Right atrium auricular region (tissue), 2 donors: Measurements from ENCODE around the gene USP49. TPM values are rescaled to one million over a fixed set of nuclear protein-coding genes. Genes with fewer than 3 reads are reported as not detected.
A peak's percentile ranks its signal among the peaks of the same experiment; 100 is the strongest.

Experiments used
- DNase-seq: peaks from one replicate; pipeline ENCODE4 v3.0.0-alpha.2; 2019; ENCODE audit warnings: low spot score
- H3K27ac ChIP-seq, 2 donors: fragments of 200-600 bp; sonication (generic); 1 replicate in 1 of 2; 2 replicates in 1 of 2; pipeline ENCODE4 v1.5.1; 2016 to 2019
- H3K27me3 ChIP-seq, 2 donors: fragments of 200-600 bp; sonication (generic); one replicate each; pipeline versions ENCODE4 v1.5.1 to v1.6.0; 2017 to 2019
- H3K36me3 ChIP-seq: fragments of 200-600 bp; sonication (generic); one replicate; pipeline ENCODE4 v1.5.1; 2016
- H3K4me1 ChIP-seq, 2 donors: fragments of 200-600 bp; sonication (generic); one replicate each; pipeline versions ENCODE4 v1.5.1 to v1.6.0; 2017 to 2019
- H3K4me3 ChIP-seq, 2 donors: fragments of 200-600 bp; sonication (generic); 1 replicate in 1 of 2; 2 replicates in 1 of 2; pipeline ENCODE4 v1.5.1; 2017 to 2019; ENCODE audit warnings: mild to moderate bottlenecking in 1 of 2, moderate library complexity in 1 of 2
- H3K9me3 ChIP-seq, 2 donors: fragments of 200-600 bp; sonication (generic); one replicate each; pipeline ENCODE4 v1.5.1; 2019
- total RNA-seq, 2 donors: library from RNA; depleted of rRNA; stranded (reverse); fragments of >200 nt; gene quantifications; one replicate each; pipeline ENCODE4 v1.1.0, GENCODE V29; 2016
- TF ChIP-seq, protein P1 (sequence below), 2 donors: fragments of 200-600 bp; sonication (generic); IDR thresholded peaks; one replicate each; pipeline ENCODE4 v1.5.1; 2019; ENCODE audit warnings: antibody characterized with exemption in 2 of 2

USP49 gene
- total RNA-seq, 2 donors from 2014 or later, result 1.3 to 1.7 TPM

GRCh38 chr6:41783106-41783780 lies 111.9 kb downstream of the USP49 start:
- no peak for DNase-seq
- H3K4me1 ChIP-seq, result peaks cover 0 to 50% of the 10 kb centered on the region in 2 donors
- no peak overlapping the region for H3K27ac ChIP-seq

GRCh38 chr6:41781366-41781730 lies 113.8 kb downstream of the USP49 start:
- Histone ChIP-seq H3K27ac (peak overlapping the region; percentile 84 to 87), H3K4me3 (peak overlapping the region; percentile 54 to 82), H3K27me3 (no peaks in the 10 kb centered on the region), H3K36me3 (peaks cover 8% of the 10 kb centered on the region), H3K9me3 (no peaks in the 10 kb centered on the region), H3K4me1 (peaks cover 0 to 50% of the 10 kb centered on the region in 2 donors)
- DNase-seq, result no peak
- TF ChIP-seq, protein P1, sequence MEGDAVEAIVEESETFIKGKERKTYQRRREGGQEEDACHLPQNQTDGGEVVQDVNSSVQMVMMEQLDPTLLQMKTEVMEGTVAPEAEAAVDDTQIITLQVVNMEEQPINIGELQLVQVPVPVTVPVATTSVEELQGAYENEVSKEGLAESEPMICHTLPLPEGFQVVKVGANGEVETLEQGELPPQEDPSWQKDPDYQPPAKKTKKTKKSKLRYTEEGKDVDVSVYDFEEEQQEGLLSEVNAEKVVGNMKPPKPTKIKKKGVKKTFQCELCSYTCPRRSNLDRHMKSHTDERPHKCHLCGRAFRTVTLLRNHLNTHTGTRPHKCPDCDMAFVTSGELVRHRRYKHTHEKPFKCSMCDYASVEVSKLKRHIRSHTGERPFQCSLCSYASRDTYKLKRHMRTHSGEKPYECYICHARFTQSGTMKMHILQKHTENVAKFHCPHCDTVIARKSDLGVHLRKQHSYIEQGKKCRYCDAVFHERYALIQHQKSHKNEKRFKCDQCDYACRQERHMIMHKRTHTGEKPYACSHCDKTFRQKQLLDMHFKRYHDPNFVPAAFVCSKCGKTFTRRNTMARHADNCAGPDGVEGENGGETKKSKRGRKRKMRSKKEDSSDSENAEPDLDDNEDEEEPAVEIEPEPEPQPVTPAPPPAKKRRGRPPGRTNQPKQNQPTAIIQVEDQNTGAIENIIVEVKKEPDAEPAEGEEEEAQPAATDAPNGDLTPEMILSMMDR (IDR thresholded peaks at IDR 0.05), result no peak

More at GRCh38 chr6:41783106-41783780, 111.9 kb downstream of the USP49 start:
- Histone ChIP-seq H3K27me3 (no peaks in the 10 kb centered on the region), H3K4me3 (no peak overlapping the region), H3K9me3 (no peaks in the 10 kb centered on the region), H3K36me3 (no peaks in the 10 kb centered on the region)
- TF ChIP-seq, protein P1 (IDR thresholded peaks at IDR 0.05), result no peak

DNA sequence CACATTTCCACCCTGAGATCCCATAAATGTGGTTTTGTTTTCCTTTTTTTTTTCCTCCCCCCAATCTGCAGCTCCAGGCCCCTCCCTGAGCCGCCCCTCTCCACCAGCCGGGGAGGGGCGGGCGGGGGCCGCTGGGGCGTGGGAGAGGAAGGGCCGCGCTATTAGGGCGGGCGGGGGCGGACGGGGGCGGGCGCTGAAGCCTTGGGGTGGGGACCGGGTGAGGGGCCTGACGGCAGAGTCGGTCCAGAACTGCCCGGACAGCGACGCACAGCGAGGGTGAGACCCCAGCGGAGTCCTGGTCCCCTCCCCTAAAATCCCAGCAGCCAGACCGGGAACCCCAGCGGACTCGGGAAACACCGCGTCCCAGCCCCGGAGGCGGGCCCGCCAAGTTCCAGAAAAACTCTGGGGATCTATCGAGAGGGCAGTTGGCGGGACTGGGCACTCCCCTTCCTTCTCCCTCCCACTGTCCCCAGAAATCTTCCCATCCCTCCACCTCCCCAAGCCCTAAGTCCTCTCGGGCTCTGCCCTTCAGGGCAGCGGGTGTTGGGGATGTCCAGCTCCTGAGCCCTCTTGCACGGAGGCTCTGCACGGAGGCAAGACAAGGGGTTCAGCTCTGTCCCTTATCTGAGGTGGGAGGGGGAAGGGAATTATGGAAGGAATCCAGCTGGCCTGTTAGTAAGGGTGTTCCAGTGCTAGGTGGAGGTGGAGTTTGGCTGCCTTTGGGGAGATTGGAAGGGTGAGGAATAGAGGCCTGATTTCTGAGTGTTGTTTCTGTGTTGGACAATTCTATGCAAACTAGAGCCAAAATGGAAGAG lies 114.4 kb downstream of the USP49 start, which contains the start of gene PRICKLE4:
PRICKLE4 (plus strand) TSS at position 232 of the 815 bp plus-strand sequence. CDS start 2,692 bp downstream, outside the sequence.
- Histone ChIP-seq H3K4me1 (peaks cover 0 to 44% of the 10 kb centered on the region in 2 donors), H3K27ac (peak within 1 kb of the TSS; percentile 84 to 87), H3K9me3 (no peaks in the 10 kb centered on the region), H3K4me3 (peak within 1 kb of the TSS; percentile 54 to 82), H3K27me3 (no peaks in the 10 kb centered on the region), H3K36me3 (peaks cover 11% of the 10 kb centered on the region)
- TF ChIP-seq, protein P1 (IDR thresholded peaks at IDR 0.05), result no peak
- DNase-seq, result peak; percentile 75

DNA sequence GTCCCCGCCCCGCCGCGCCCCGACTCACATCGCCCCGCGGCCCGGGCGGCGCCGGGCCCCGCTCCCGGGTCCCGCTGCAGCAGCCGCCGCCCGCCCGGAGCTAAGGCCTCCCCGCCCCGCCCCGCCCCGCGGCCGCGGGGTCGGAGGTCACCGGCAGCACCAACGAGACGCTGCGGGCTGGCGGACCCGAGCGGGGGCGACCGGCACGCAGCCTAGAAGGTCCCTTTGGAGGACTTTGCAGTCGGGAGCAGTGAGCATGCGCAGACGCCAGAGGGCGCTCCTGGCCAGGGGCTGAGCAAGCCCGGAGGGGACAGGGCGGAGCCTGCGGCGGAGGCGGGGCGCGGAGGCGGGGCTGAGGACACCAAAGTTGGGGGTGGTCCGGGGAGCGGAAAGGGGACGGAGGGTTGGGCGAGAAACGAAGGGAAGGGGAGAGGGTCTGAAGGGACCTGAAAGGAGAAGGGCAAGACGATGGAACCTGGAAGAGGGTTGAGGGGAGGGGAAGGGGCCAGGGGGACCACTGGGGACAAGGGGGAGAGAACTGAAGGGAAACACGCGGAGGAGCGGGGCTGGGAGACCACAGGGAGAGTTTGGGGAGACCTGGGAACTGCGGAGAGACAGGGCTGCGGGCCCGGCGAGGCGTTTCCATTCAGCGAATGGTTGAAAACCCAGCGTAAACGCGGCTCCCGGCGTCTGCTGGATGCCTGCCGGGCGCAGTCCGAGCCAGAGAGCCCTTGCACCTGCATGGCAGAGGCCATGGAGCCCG lies 115.2 kb downstream of the USP49 start, which contains the start of gene FRS3:
FRS3 (minus strand) TSS at position 113 of the 763 bp plus-strand sequence. CDS start 2,913 bp downstream, outside the sequence.
- no peaks in the 10 kb centered on the region for H3K9me3 ChIP-seq
- peak; percentile 97 for DNase-seq
- H3K36me3 ChIP-seq, result peaks cover 19% of the 10 kb centered on the region
- TF ChIP-seq, protein P1 (IDR thresholded peaks at IDR 0.05), result peak; percentile 87 to 93
- H3K27ac ChIP-seq, result peak within 1 kb of the TSS; percentile 84 to 87
- H3K27me3 ChIP-seq, result no peaks in the 10 kb centered on the region
- peaks cover 0 to 36% of the 10 kb centered on the region in 2 donors for H3K4me1 ChIP-seq
- peak within 1 kb of the TSS; percentile 54 to 82 for H3K4me3 ChIP-seq

- Histone ChIP-seq H3K27ac (peak overlapping the region; percentile 52 to 84), H3K27me3 (no peaks in the 10 kb centered on the region), H3K4me1 (peaks cover 0 to 30% of the 10 kb centered on the region in 2 donors), H3K4me3 (peak overlapping the region; percentile 54 to 82), H3K36me3 (peaks cover 26% of the 10 kb centered on the region), H3K9me3 (no peaks in the 10 kb centered on the region)
- no peak for DNase-seq
- TF ChIP-seq, protein P1 (IDR thresholded peaks at IDR 0.05), result no peak
These were observed 115.8 kb downstream of the USP49 start for GRCh38 chr6:41779336-41779735.
